ENCODE data around the gene ITPR1.

GRCh38 chr3:4886448-4886847, 393.3 kb downstream of the ITPR1 start:
- TF ChIP-seq POLR2A (IDR thresholded peaks at IDR 0.05) (no peak), CTCF (IDR thresholded peaks at IDR 0.05) (no peak)
